SK-N-SH treated with all-trans-retinoic acid at 6 μM for 48 hours (cell line): ENCODE results near the gene CHRNA9.

Source experiments
- ATAC-seq: fragments of 200-7000 bp; cut with Tn5 transposase; 3 replicates; pipeline ENCODE4 v1.9.1; 2020; ENCODE audit warnings: mild to moderate bottlenecking, moderate library complexity
- ARNTL ChIP-seq: fragments of 450-650 bp; formaldehyde crosslinking; IDR thresholded peaks from 2 replicates; pipeline ENCODE4 v1.5.0; 2020; ENCODE audit warnings: low read depth, mild to moderate bottlenecking, moderate library complexity, borderline replicate concordance
- BACH2 ChIP-seq: fragments of 250-450 bp; sonication (Bioruptor Pico); IDR thresholded peaks from 2 replicates; pipeline ENCODE4 v1.9.0; 2021; ENCODE audit warnings: mild to moderate bottlenecking, borderline replicate concordance
- CSDC2 ChIP-seq: fragments of 250-450 bp; sonication (Bioruptor Pico); IDR thresholded peaks from 2 replicates; pipeline ENCODE4 v1.5.0; 2020; ENCODE audit warnings: mild to moderate bottlenecking, moderate library complexity
- ESRRG ChIP-seq: fragments of 250-450 bp; sonication (Bioruptor Pico); IDR thresholded peaks from 2 replicates; pipeline ENCODE4 v1.6.1; 2021; ENCODE audit warnings: mild to moderate bottlenecking
- GLIS3 ChIP-seq: fragments of 250-450 bp; sonication (Bioruptor Pico); IDR thresholded peaks from 2 replicates; pipeline ENCODE4 v1.5.0; 2020; ENCODE audit warnings: mild to moderate bottlenecking, moderate library complexity
- ISL1 ChIP-seq: fragments of 250-450 bp; sonication (Bioruptor Pico); IDR thresholded peaks from 2 replicates; pipeline ENCODE4 v2.1.2; 2022; ENCODE audit warnings: mild to moderate bottlenecking, moderate library complexity
- OSR1 ChIP-seq: fragments of 250-450 bp; sonication (Bioruptor Pico); IDR thresholded peaks from 2 replicates; pipeline ENCODE4 v1.8.0; 2022; ENCODE audit warnings: moderate library complexity, mild to moderate bottlenecking, inconsistent platforms
- PATZ1 ChIP-seq: fragments of 250-450 bp; sonication (Bioruptor Pico); IDR thresholded peaks from 2 replicates; pipeline ENCODE4 v1.8.0; 2020; ENCODE audit warnings: mild to moderate bottlenecking, moderate library complexity, borderline replicate concordance
- PPARA ChIP-seq: fragments of 250-450 bp; sonication (Bioruptor Pico); IDR thresholded peaks from 2 replicates; pipeline ENCODE4 v1.5.0; 2020; ENCODE audit warnings: mild to moderate bottlenecking, borderline replicate concordance
- RARB ChIP-seq: fragments of 250-450 bp; sonication (Bioruptor Pico); IDR thresholded peaks from 2 replicates; pipeline ENCODE4 v1.8.0; 2021; ENCODE audit warnings: mild to moderate bottlenecking, moderate library complexity
- SNAI2 ChIP-seq: fragments of 250-450 bp; sonication (Bioruptor Pico); IDR thresholded peaks from 2 replicates; pipeline ENCODE4 v1.5.0; 2020; ENCODE audit warnings: mild to moderate bottlenecking, moderate library complexity
- TOX ChIP-seq: fragments of 250-450 bp; sonication (Bioruptor Pico); IDR thresholded peaks from 2 replicates; pipeline ENCODE4 v1.8.0; 2021; ENCODE audit warnings: mild to moderate bottlenecking, moderate library complexity, borderline replicate concordance
- TSHZ2 ChIP-seq: fragments of 250-450 bp; sonication (Bioruptor Pico); IDR thresholded peaks from 2 replicates; pipeline ENCODE4 v1.5.0; 2020; ENCODE audit warnings: mild to moderate bottlenecking, moderate library complexity
- ZC3H10 ChIP-seq: fragments of 250-450 bp; sonication (Bioruptor Pico); IDR thresholded peaks from 2 replicates; pipeline ENCODE4 v1.5.1; 2021; ENCODE audit warnings: mild to moderate bottlenecking, moderate library complexity
- ZFP3 ChIP-seq: fragments of 250-450 bp; sonication (Bioruptor Pico); IDR thresholded peaks from 2 replicates; pipeline ENCODE4 v1.5.0; 2020; ENCODE audit warnings: mild to moderate bottlenecking, moderate library complexity
- ZFP30 ChIP-seq: fragments of 450-650 bp; formaldehyde crosslinking; IDR thresholded peaks from 2 replicates; pipeline ENCODE4 v1.5.0; 2022; ENCODE audit warnings: mild to moderate bottlenecking, moderate library complexity
- ZNF565 ChIP-seq: fragments of 450-650 bp; formaldehyde crosslinking; conservative IDR thresholded peaks from 2 replicates; pipeline ENCODE4 v1.5.0; 2020; ENCODE audit warnings: low read depth, mild to moderate bottlenecking, moderate library complexity
- ZNF70 ChIP-seq: fragments of 450-650 bp; formaldehyde crosslinking; IDR thresholded peaks from 2 replicates; pipeline ENCODE4 v1.5.0; 2020; ENCODE audit warnings: mild to moderate bottlenecking, moderate library complexity
- ZNF8 ChIP-seq: fragments of 450-650 bp; formaldehyde crosslinking; IDR thresholded peaks from 2 replicates; pipeline ENCODE4 v1.5.0; 2020; ENCODE audit warnings: mild to moderate bottlenecking, moderate library complexity
- TF ChIP-seq, protein P1 (sequence below): fragments of 250-450 bp; sonication (Bioruptor Pico); IDR thresholded peaks from 2 replicates; pipeline ENCODE4 v1.5.1; 2020; ENCODE audit warnings: low read depth, mild to moderate bottlenecking, moderate library complexity
- TF ChIP-seq, protein P2 (sequence below): fragments of 250-450 bp; sonication (Bioruptor Pico); IDR thresholded peaks from 2 replicates; pipeline ENCODE4 v1.8.0; 2021; ENCODE audit warnings: low read depth, mild to moderate bottlenecking, moderate library complexity, borderline replicate concordance

The CHRNA9 gene

DNA sequence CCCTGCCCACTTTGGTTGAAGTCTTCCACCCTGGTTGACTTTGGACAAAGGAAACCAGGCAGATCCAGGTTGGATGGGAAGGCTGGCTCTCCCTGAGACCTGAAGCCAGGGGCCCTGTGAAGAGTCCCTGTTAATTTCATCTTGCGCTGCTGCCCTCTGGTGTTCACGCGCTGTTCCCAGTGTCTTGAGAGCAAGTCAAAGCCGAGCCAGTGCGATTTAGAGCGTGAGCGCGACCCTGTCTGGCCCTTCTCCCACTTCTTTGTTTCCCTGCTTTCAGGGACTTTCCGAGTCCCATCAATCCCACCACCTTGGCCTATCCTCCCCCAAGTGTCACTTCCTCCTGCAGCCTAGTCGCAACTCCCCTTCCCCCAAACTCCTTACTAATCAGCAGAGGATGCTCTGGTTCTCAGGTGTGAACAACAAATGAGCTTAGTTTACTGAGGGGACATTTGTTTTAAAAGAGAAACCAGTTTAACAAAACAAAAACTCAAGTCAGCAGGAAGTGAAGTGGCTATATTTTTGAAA is 25.8 kb upstream of the CHRNA9 start:
- peak; percentile 100 for ATAC-seq

DNA sequence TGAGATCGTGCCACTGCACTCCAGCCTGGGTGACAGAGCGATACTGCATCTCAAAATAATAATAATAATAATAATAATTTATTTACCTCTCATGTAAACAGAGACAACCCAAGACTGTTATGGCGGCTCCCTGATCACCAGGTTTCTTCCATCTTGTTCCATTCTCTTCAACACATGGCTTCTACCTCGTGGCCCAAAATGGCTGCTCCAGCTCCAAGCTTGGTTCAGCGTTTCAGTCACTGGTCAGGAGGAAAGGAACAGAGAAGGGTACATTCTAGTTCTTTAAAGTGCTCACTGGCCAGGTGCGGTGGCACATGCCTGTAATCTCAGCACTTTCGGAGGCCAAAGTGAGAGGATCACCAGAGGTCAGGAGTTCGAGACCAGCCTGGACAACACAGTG is 24.9 kb upstream of the CHRNA9 start:
- TF ChIP-seq ISL1 (CRISPR knock-in tag) (no peak), RARB (CRISPR knock-in tag) (no peak), ZNF8 (CRISPR knock-in tag) (no peak), OSR1 (CRISPR knock-in tag) (no peak), ZNF565 (CRISPR knock-in tag) (no peak), TSHZ2 (CRISPR knock-in tag) (no peak), ARNTL (CRISPR knock-in tag) (no peak), SNAI2 (CRISPR knock-in tag) (no peak), PATZ1 (no peak), CSDC2 (no peak), GLIS3 (CRISPR knock-in tag) (no peak), PPARA (no peak), ZNF70 (no peak), ZFP30 (no peak), ZC3H10 (CRISPR knock-in tag) (no peak), ESRRG (no peak), BACH2 (CRISPR knock-in tag) (no peak)
- TF ChIP-seq, protein P1, sequence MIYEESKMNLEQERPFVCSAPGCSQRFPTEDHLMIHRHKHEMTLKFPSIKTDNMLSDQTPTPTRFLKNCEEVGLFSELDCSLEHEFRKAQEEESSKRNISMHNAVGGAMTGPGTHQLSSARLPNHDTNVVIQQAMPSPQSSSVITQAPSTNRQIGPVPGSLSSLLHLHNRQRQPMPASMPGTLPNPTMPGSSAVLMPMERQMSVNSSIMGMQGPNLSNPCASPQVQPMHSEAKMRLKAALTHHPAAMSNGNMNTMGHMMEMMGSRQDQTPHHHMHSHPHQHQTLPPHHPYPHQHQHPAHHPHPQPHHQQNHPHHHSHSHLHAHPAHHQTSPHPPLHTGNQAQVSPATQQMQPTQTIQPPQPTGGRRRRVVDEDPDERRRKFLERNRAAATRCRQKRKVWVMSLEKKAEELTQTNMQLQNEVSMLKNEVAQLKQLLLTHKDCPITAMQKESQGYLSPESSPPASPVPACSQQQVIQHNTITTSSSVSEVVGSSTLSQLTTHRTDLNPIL (CRISPR knock-in tag), result no peak
- TF ChIP-seq, protein P2, sequence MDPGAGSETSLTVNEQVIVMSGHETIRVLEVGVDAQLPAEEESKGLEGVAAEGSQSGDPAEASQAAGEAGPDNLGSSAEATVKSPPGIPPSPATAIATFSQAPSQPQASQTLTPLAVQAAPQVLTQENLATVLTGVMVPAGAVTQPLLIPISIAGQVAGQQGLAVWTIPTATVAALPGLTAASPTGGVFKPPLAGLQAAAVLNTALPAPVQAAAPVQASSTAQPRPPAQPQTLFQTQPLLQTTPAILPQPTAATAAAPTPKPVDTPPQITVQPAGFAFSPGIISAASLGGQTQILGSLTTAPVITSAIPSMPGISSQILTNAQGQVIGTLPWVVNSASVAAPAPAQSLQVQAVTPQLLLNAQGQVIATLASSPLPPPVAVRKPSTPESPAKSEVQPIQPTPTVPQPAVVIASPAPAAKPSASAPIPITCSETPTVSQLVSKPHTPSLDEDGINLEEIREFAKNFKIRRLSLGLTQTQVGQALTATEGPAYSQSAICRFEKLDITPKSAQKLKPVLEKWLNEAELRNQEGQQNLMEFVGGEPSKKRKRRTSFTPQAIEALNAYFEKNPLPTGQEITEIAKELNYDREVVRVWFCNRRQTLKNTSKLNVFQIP (CRISPR knock-in tag), result no peak
- no peak for ATAC-seq

More for the DNA sequence above, 25.8 kb upstream of the CHRNA9 start:
- no peak for TF ChIP-seq ZFP3 (CRISPR knock-in tag)
- peak; percentile 29; the same call in 1 of the 2 replicates for TF ChIP-seq CSDC2

GRCh38 chr4:40311811-40312346 is 23.3 kb upstream of the CHRNA9 start:
- TF ChIP-seq, protein P2 (CRISPR knock-in tag), result no peak
- TF ChIP-seq ESRRG (no peak), OSR1 (CRISPR knock-in tag) (no peak), ISL1 (CRISPR knock-in tag) (no peak), SNAI2 (CRISPR knock-in tag) (no peak), TOX (CRISPR knock-in tag) (no peak), ZFP3 (CRISPR knock-in tag) (no peak), GLIS3 (CRISPR knock-in tag) (no peak), PATZ1 (no peak), BACH2 (CRISPR knock-in tag) (no peak), ZNF8 (CRISPR knock-in tag) (no peak)
- ATAC-seq, result no peak
